ENCODE data around the gene CYTH3. TPM values are rescaled to one million over a fixed set of nuclear protein-coding genes. Genes with fewer than 3 reads are reported as not detected.
"Not testable (repeated sequence)": the region's sequence is repeated elsewhere in the genome, so short reads cannot be mapped to it uniquely, and the experiment has no call there.

CYTH3 gene
- total RNA-seq, 4 donors from 2014 or later, result 14.6 to 47.4 (median 22.8) TPM

GRCh38 chr7:6310271-6310993, 38.0 kb upstream of the CYTH3 start:
- Histone ChIP-seq H3K27me3 (no peaks in the 10 kb centered on the region), H3K4me3 (no peak overlapping the region), H3K27ac (no peak overlapping the region), H3K4me1 (no peaks in the 10 kb centered on the region), H3K9me3 (no peaks in the 10 kb centered on the region), H3K36me3 (no peaks in the 10 kb centered on the region)
- intact Hi-C loops (cut with DNase I; ENCODE audit: low total_unique reads), result no loop called here
- no peak for DNase-seq
- TF ChIP-seq POLR2A (IDR thresholded peaks at IDR 0.05) (no peak), CTCF (IDR thresholded peaks at IDR 0.05) (no peak)

GRCh38 chr7:6307762-6308161, 35.3 kb upstream of the CYTH3 start:
- Histone ChIP-seq H3K4me1 (no peaks in the 10 kb centered on the region), H3K9me3 (no peaks in the 10 kb centered on the region), H3K27ac (no peak overlapping the region), H3K36me3 (no peaks in the 10 kb centered on the region), H3K27me3 (no peaks in the 10 kb centered on the region), H3K4me3 (no peak overlapping the region)
- DNase-seq, result no peak
- TF ChIP-seq POLR2A (IDR thresholded peaks at IDR 0.05) (no peak), CTCF (IDR thresholded peaks at IDR 0.05) (no peak)
- intact Hi-C loops (cut with DNase I; ENCODE audit: low total_unique reads), result no loop called here

- Histone ChIP-seq H3K9me3 (no peaks in the 10 kb centered on the region), H3K27ac (no peak overlapping the region), H3K36me3 (no peaks in the 10 kb centered on the region), H3K4me1 (no peaks in the 10 kb centered on the region), H3K27me3 (no peaks in the 10 kb centered on the region), H3K4me3 (no peak overlapping the region)
- intact Hi-C loops (cut with DNase I; ENCODE audit: low total_unique reads), result no loop called here
- no peak for TF ChIP-seq POLR2A (IDR thresholded peaks at IDR 0.05)
- no peak for TF ChIP-seq CTCF (IDR thresholded peaks at IDR 0.05)
- no peak for DNase-seq
These were observed 34.0 kb upstream of the CYTH3 start for GRCh38 chr7:6306471-6306870.

GRCh38 chr7:6305330-6305729, 32.9 kb upstream of the CYTH3 start:
- H3K27ac ChIP-seq, result no peak overlapping the region
- DNase-seq, result no peak
- no peaks in the 10 kb centered on the region for H3K9me3 ChIP-seq
- no peak for TF ChIP-seq POLR2A (IDR thresholded peaks at IDR 0.05)
- TF ChIP-seq CTCF (IDR thresholded peaks at IDR 0.05), result no peak
- H3K4me1 ChIP-seq, result no peaks in the 10 kb centered on the region
- intact Hi-C loops (cut with DNase I; ENCODE audit: low total_unique reads), result no loop called here
- H3K36me3 ChIP-seq, result no peaks in the 10 kb centered on the region
- H3K4me3 ChIP-seq, result no peak overlapping the region
- H3K27me3 ChIP-seq, result no peaks in the 10 kb centered on the region

GRCh38 chr7:6301446-6301845, 29.0 kb upstream of the CYTH3 start:
- not testable (repeated sequence) for H3K4me1 ChIP-seq

GRCh38 chr7:6299774-6300173, 27.4 kb upstream of the CYTH3 start:
- Histone ChIP-seq H3K27ac (no peak overlapping the region), H3K27me3 (no peaks in the 10 kb centered on the region), H3K36me3 (no peaks in the 10 kb centered on the region), H3K4me3 (no peak overlapping the region), H3K9me3 (no peaks in the 10 kb centered on the region), H3K4me1 (no peaks in the 10 kb centered on the region)
- DNase-seq, result no peak
- intact Hi-C loops (cut with DNase I; ENCODE audit: low total_unique reads), result no loop called here
- TF ChIP-seq POLR2A (IDR thresholded peaks at IDR 0.05) (no peak), CTCF (IDR thresholded peaks at IDR 0.05) (no peak)

More at GRCh38 chr7:6301446-6301845, 29.0 kb upstream of the CYTH3 start:
- H3K9me3 ChIP-seq; H3K27me3 ChIP-seq; H3K27ac ChIP-seq; intact Hi-C loops (cut with DNase I; ENCODE audit: low total_unique reads); DNase-seq; H3K36me3 ChIP-seq; H3K4me3 ChIP-seq: not testable (repeated sequence)
